K562 (cell line): ENCODE data around the gene SLC35A1. TPM values are rescaled to one million over a fixed set of nuclear protein-coding genes. Genes with fewer than 3 reads are reported as not detected.
A peak's percentile ranks its signal among the peaks of the same experiment; 100 is the strongest.

Experiments
- ATAC-seq: fragments of 200-7000 bp; cut with Tn5 transposase; 3 replicates; pipeline ENCODE4 v1.9.1; 2020; ENCODE audit warnings: moderate library complexity
- BruUV-seq: library from RNA; stranded (reverse); fragments of 400-500 nt; replicated peaks from 2 replicates; lab custom pipeline; 2021; lab: Mats Ljungman, UMichigan
- CTCF ChIA-PET: fragments of 300-600 bp; formaldehyde crosslinking; extraction: SDS; loops from one replicate; lab custom pipeline; 2021; ENCODE audit warnings: low intra/inter-chr PET ratio; lab: Yijun Ruan, JAX
- POLR2A ChIA-PET: fragments of 300-600, 350-650 bp; sonication (Branson Sonifier 250); formaldehyde crosslinking; extraction: SDS; loops from one replicate; lab custom pipeline; 2021; ENCODE audit warnings: antibody characterized with exemption, inconsistent platforms; lab: Yijun Ruan, JAX
- DNase-seq, 4 experiments: peaks; one replicate each; pipeline versions ENCODE4 v3.0.0 to v3.0.0-alpha.2; 2011 to 2018; ENCODE audit warnings: low spot score in 3 of 4, mixed read lengths in 3 of 4; ENCODE audit errors: extremely low read depth in 1 of 4
- FAIRE-seq: peaks from 2 replicates; lab custom pipeline; 2011; peaks lifted over from hg19 to GRCh38; lab: Jason Lieb, UNC
- H2AFZ ChIP-seq: 2 replicates; pipeline ENCODE4 v1.6.0; 2011; ENCODE audit warnings: low read depth, low read length, control low read depth, inconsistent platforms
- H3K27ac ChIP-seq: fragments of 200-600 bp; 3 replicates; pipeline ENCODE4 v1.8.0; 2011; ENCODE audit warnings: low read depth, mild to moderate bottlenecking, control low read depth, inconsistent platforms, low read length, moderate library complexity, mixed read lengths; ENCODE audit errors: extremely low read depth
- H3K27me3 ChIP-seq, 2 experiments: fragments of 300-600 bp in 1 of 2; 2 replicates in 1 of 2; 3 replicates in 1 of 2; pipeline versions ENCODE4 v1.6.0 to v1.8.0; 2011; ENCODE audit warnings: inconsistent platforms in 2 of 2, low read length in 2 of 2, mild to moderate bottlenecking in 1 of 2, mixed read lengths in 1 of 2, moderate library complexity in 1 of 2; ENCODE audit not compliant: control insufficient read depth in 2 of 2, insufficient read depth in 2 of 2
- H3K36me3 ChIP-seq: fragments of 300-600 bp; 3 replicates; pipeline ENCODE4 v1.8.0; 2011; ENCODE audit warnings: mild to moderate bottlenecking, low read length, inconsistent platforms; ENCODE audit not compliant: control insufficient read depth, insufficient read depth
- H3K4me1 ChIP-seq, 2 experiments: fragments of 200-600 bp in 1 of 2; replicated peaks in 1 of 2; 2 replicates in 1 of 2; 3 replicates in 1 of 2; pipeline versions ENCODE4 v1.5.1 to v1.8.0; 2011; ENCODE audit warnings: inconsistent platforms in 2 of 2, low read length in 2 of 2, mild to moderate bottlenecking in 1 of 2, mixed read lengths in 1 of 2, moderate library complexity in 1 of 2; ENCODE audit not compliant: control insufficient read depth in 2 of 2, insufficient read depth in 2 of 2
- H3K4me2 ChIP-seq: 2 replicates; pipeline ENCODE4 v1.6.1; 2011; ENCODE audit warnings: low read length, control low read depth, inconsistent platforms, mixed read lengths; ENCODE audit not compliant: insufficient read depth
- H3K4me3 ChIP-seq: fragments of 200-600 bp; sonication (generic), shearing (Covaris generic); 2 replicates; pipeline ENCODE4 v1.5.1; 2016; ENCODE audit warnings: control low read depth, inconsistent platforms
- H3K79me2 ChIP-seq: fragments of 200-600 bp; 3 replicates; pipeline ENCODE4 v1.8.0; 2011; ENCODE audit warnings: low read length, inconsistent platforms; ENCODE audit not compliant: control insufficient read depth, insufficient read depth
- H3K9ac ChIP-seq, 2 experiments: 2 replicates each; pipeline versions ENCODE4 v1.6.0 to v1.6.1; 2011; ENCODE audit warnings: low read depth in 2 of 2, low read length in 2 of 2, control low read depth in 1 of 2, inconsistent platforms in 1 of 2, mild to moderate bottlenecking in 1 of 2, mixed read lengths in 1 of 2; ENCODE audit not compliant: insufficient read depth in 1 of 2
- H3K9me1 ChIP-seq: one replicate; pipeline ENCODE4 v1.6.0; 2011; ENCODE audit warnings: inconsistent platforms, mild to moderate bottlenecking, low read length, moderate library complexity; ENCODE audit not compliant: control insufficient read depth, insufficient read depth
- H3K9me3 ChIP-seq: replicated peaks from 2 replicates; pipeline ENCODE4 v1.5.1; 2011; ENCODE audit warnings: low read depth, low read length, inconsistent platforms; ENCODE audit not compliant: control insufficient read depth, insufficient read depth
- H4K20me1 ChIP-seq: replicated peaks from 2 replicates; pipeline ENCODE4 v1.6.1; 2011; ENCODE audit warnings: low read length, inconsistent platforms, mixed read lengths; ENCODE audit not compliant: control insufficient read depth, insufficient read depth
- DNMT1 ChIP-seq: fragments of 450-650 bp; IDR thresholded peaks from 2 replicates; pipeline ENCODE4 v1.6.1; 2016; ENCODE audit warnings: antibody characterized with exemption, mild to moderate bottlenecking
- ZNF121 ChIP-seq: sonication (generic); formaldehyde crosslinking; conservative IDR thresholded peaks from 2 replicates; pipeline ENCODE4 v1.8.0; 2022; ENCODE audit warnings: missing genetic modification reagents
- WGBS: fragments of 100-300 bp; shearing (Covaris generic); methylation state at CpG from one replicate; pipeline ENCODE4 v1.1.6; 2016; ENCODE audit warnings: low coverage, mixed read lengths; ENCODE audit not compliant: insufficient coverage; ENCODE audit errors: missing lambda C conversion rate; 5-methylcytosine and 5-hydroxymethylcytosine counted together
- in situ Hi-C: fragments of 300-500 bp; cut with MboI; formaldehyde crosslinking; loops from 4 replicates; pipeline ENCODE4 v1.15.0; 2018; ENCODE audit warnings: inconsistent platforms, mixed read lengths
- intact Hi-C: fragments of 100-400 bp; cut with micrococcal nuclease; formaldehyde crosslinking; loops from 2 replicates; pipeline ENCODE4 v1.14.2; 2022
- polyA plus RNA-seq, 8 experiments: library from polyadenylated mRNA; depleted of rRNA in 4 of 8; stranded (reverse) in 5 of 8; unstranded in 3 of 8; fragments of >200 nt; fragmentation: Nextera tagmentation in 2 of 8; fragmentation: Illumina TruSeq in 1 of 8; extraction: Ambion mirVana in 2 of 8; extraction: Trizol in 1 of 8; gene quantifications; 2 replicates each; pipeline versions ENCODE4 v1.2.1 to v1.2.3, GENCODE V29; 2011 to 2014; ENCODE audit warnings: inconsistent platforms in 1 of 8, missing spikeins in 1 of 8
- total RNA-seq, 7 experiments: library from RNA; depleted of rRNA in 6 of 7; stranded (reverse); fragments of >200 nt in 6 of 7; fragmentation: Illumina TruSeq in 2 of 7; extraction: Trizol in 2 of 7; gene quantifications; 2 replicates each; pipeline versions ENCODE4 v1.2.1 to v1.2.3, GENCODE V29; 2011 to 2021; ENCODE audit warnings: low replicate concordance in 1 of 7
- TF ChIP-seq, protein P1 (sequence below): sonication (generic); formaldehyde crosslinking; IDR thresholded peaks from 2 replicates; pipeline ENCODE4 v1.8.1; 2023; ENCODE audit warnings: mild to moderate bottlenecking, missing genetic modification reagents
- TF ChIP-seq, protein P2 (sequence below), 2 experiments: fragments of 450-650 bp in 1 of 2; sonication (generic) in 1 of 2; formaldehyde crosslinking in 1 of 2; IDR thresholded peaks; 2 replicates each; pipeline versions ENCODE4 v1.7.1 to v1.9.0; 2016 to 2022; ENCODE audit warnings: inconsistent platforms in 1 of 2, mild to moderate bottlenecking in 1 of 2, missing genetic modification reagents in 1 of 2

Gene SLC35A1
- total and polyA plus RNA-seq, 9 of the 15 experiments (the other 6 are each of a cell fraction or from before 2014, with no cell fraction given) = 7.5 to 37.1 (median 14.9) TPM

DNA sequence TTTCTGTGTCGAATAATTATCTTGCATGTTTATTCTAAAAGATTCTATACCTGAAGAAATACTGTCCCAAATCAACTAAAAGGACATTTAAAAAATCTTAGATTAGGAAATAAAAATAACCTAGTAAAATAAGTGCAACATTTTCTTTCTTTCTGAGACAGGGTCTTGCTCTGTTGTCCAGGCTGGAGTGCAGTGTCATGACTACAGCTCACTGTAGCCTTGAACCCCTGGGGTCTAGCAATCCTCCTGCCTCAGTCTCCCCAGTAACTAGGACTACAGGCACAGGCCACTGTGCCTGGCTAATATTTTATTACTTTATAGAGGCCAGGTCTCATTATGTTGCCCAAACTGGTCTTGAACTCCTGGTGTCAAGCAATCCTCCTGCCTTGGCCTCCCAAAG lies 68.3 kb downstream of the SLC35A1 start:
- FAIRE-seq (no peak), DNase-seq (no peak), ATAC-seq (no peak)
- Histone ChIP-seq H3K9me3 (no peaks in the 10 kb centered on the region), H3K9ac (no peak overlapping the region), H3K9me1 (no peaks in the 10 kb centered on the region), H3K4me1 (no peaks in the 10 kb centered on the region), H3K27me3 (no peaks in the 10 kb centered on the region), H4K20me1 (no peaks in the 10 kb centered on the region), H3K79me2 (no peaks in the 10 kb centered on the region), H3K4me3 (no peak overlapping the region), H2AFZ (no peak overlapping the region), H3K27ac (no peak overlapping the region), H3K4me2 (no peak overlapping the region), H3K36me3 (peaks cover 67% of the 10 kb centered on the region)
- no TSS peak for BruUV-seq
- peak; percentile 74 for TF ChIP-seq ZNF121
- TF ChIP-seq, protein P1, sequence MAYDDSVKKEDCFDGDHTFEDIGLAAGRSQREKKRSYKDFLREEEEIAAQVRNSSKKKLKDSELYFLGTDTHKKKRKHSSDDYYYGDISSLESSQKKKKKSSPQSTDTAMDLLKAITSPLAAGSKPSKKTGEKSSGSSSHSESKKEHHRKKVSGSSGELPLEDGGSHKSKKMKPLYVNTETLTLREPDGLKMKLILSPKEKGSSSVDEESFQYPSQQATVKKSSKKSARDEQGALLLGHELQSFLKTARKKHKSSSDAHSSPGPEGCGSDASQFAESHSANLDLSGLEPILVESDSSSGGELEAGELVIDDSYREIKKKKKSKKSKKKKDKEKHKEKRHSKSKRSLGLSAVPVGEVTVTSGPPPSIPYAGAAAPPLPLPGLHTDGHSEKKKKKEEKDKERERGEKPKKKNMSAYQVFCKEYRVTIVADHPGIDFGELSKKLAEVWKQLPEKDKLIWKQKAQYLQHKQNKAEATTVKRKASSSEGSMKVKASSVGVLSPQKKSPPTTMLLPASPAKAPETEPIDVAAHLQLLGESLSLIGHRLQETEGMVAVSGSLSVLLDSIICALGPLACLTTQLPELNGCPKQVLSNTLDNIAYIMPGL (CRISPR knock-in tag) = no peak
- intact Hi-C loops = no loop called here
- 100% methylated on average over 1 of the region's 1 CpG for WGBS
- in situ Hi-C loops = no loop called here
- ChIA-PET CTCF (no interaction called here), POLR2A (interaction anchor here (1.3 kb wide), 1 partner anchor 10 kb away, joined by 3 read pairs; no protein-coding TSS in a partner anchor)

DNA sequence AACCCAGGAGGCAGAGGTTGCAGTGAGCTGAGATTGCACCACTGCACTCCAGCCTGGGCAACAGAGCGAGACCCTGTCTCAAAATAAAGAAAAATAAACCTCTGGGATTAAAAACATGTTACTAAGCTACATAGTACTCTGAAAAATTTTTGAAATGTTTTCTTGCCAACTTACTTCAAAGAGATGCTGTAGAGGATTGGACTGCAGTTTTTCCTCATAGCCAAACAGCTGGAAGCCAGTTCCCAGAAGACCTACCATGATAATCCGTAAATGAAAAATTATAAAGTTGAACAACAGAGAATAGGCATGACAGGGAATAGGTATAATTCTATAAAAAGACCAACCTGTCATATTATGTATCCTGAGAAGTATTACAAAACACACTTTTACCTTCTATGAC lies 69.0 kb downstream of the SLC35A1 start:
- in situ Hi-C loops (no loop called here), intact Hi-C loops (no loop called here)
- H3K9me3 ChIP-seq = no peaks in the 10 kb centered on the region
- BruUV-seq = no TSS peak
- no peaks in the 10 kb centered on the region for H3K4me1 ChIP-seq
- ATAC-seq (no peak), FAIRE-seq (no peak), DNase-seq (no peak)
- WGBS = 100% methylated on average over 2 of the region's 2 CpGs
- no peaks in the 10 kb centered on the region for H3K9me1 ChIP-seq
- H3K36me3 ChIP-seq = peaks cover 73% of the 10 kb centered on the region
- ChIA-PET POLR2A (interaction anchor here (0.6 kb wide), 1 partner anchor 46 kb away, joined by 3 read pairs; no protein-coding TSS in a partner anchor), CTCF (no interaction called here)
- H3K27ac ChIP-seq = no peak overlapping the region
- H3K27me3 ChIP-seq = no peaks in the 10 kb centered on the region
- H3K9ac ChIP-seq = no peak overlapping the region
- H3K79me2 ChIP-seq = no peaks in the 10 kb centered on the region
- H2AFZ ChIP-seq = no peak overlapping the region
- H4K20me1 ChIP-seq = no peaks in the 10 kb centered on the region
- no peak overlapping the region for H3K4me3 ChIP-seq
- no peak overlapping the region for H3K4me2 ChIP-seq
- TF ChIP-seq, protein P2, sequence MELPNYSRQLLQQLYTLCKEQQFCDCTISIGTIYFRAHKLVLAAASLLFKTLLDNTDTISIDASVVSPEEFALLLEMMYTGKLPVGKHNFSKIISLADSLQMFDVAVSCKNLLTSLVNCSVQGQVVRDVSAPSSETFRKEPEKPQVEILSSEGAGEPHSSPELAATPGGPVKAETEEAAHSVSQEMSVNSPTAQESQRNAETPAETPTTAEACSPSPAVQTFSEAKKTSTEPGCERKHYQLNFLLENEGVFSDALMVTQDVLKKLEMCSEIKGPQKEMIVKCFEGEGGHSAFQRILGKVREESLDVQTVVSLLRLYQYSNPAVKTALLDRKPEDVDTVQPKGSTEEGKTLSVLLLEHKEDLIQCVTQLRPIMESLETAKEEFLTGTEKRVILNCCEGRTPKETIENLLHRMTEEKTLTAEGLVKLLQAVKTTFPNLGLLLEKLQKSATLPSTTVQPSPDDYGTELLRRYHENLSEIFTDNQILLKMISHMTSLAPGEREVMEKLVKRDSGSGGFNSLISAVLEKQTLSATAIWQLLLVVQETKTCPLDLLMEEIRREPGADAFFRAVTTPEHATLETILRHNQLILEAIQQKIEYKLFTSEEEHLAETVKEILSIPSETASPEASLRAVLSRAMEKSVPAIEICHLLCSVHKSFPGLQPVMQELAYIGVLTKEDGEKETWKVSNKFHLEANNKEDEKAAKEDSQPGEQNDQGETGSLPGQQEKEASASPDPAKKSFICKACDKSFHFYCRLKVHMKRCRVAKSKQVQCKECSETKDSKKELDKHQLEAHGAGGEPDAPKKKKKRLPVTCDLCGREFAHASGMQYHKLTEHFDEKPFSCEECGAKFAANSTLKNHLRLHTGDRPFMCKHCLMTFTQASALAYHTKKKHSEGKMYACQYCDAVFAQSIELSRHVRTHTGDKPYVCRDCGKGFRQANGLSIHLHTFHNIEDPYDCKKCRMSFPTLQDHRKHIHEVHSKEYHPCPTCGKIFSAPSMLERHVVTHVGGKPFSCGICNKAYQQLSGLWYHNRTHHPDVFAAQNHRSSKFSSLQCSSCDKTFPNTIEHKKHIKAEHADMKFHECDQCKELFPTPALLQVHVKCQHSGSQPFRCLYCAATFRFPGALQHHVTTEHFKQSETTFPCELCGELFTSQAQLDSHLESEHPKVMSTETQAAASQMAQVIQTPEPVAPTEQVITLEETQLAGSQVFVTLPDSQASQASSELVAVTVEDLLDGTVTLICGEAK (IDR thresholded peaks at IDR 0.05) = no peak
- TF ChIP-seq, protein P2 (CRISPR knock-in tag; IDR thresholded peaks at IDR 0.05) = no peak
- no peak for TF ChIP-seq DNMT1
